NCI-H524 treated with DMSO at 0.1 percent for 48 hours (cell line): ENCODE data around the gene SAMD14.
A peak's percentile ranks its signal among the peaks of the same experiment; 100 is the strongest.

ENCODE experiments used
- DNase-seq: peaks from one replicate; lab custom pipeline; 2025; lab: John Stamatoyannopoulos, UW

SAMD14 gene

GRCh38 chr17:50095626-50096037 lies 34.3 kb downstream of the SAMD14 start:
- DNase-seq: no peak

DNA sequence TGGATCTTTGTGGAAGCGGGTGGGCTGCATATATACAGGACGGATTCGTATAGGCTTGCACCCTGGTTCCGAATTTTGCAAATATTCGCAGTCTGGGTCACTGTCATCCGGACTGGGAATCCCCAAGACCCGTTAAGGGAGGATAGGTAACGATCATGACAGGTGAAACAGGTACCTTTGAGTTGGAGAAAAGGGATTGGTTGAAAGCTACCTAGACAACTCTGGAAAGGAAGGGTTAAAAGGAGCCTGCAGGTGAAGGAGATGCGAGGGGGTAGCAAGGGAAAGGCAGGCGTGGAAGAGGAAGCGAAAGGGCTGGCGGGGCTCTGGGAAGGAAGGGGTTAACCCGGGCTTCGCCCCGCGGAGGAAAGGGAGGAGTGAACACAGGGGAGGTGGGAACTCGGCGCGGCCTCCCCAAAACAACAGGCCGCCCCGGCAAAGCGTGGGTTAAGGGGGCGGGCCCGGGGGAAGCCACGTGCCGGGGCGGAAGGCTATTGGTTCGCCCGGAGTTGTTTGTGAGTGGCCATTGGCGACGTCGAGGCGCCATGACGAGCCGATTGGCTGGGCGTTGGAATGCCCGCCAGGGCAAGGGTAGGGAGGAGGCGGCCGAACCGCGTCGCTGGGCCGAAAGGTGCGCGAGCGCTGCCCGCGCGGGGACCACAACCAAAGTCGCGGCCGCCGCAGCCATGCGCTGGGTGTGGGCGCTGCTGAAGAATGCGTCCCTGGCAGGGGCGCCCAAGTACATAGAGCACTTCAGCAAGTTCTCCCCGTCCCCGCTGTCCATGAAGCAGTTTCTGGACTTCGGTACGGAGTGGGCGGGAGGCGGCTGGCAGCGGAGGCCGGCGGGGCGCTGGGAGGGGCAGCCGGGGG lies 35.0 kb downstream of the SAMD14 start, which contains the start of gene PDK2:
PDK2 (plus strand) TSS at position 599 of the 867 bp plus-strand sequence; CDS start at position 684, 85 bp downstream.
- peak; percentile 80 for DNase-seq

GRCh38 chr17:50094243-50094752 lies 35.7 kb downstream of the SAMD14 start:
- DNase-seq: peak; percentile 58

DNA sequence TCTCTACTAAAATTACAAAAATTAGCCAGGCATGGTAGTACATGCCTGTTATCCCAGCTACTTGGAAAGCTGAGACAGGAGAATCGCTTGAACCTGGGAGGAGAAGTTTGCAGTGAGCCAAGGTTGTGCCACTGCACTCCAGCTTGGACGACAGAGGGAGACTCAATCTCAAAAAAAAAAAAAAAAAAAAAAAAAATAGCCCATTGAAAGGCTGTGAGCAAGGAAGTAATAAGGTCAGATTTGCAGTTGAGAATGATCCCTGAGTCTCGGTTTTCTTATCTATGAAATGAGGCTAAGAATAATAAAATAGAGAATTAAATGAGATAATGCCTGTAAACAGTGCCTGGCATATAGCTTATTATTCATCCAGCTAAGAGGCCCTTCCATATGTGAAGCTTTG lies 36.2 kb downstream of the SAMD14 start:
- no peak for DNase-seq

DNA sequence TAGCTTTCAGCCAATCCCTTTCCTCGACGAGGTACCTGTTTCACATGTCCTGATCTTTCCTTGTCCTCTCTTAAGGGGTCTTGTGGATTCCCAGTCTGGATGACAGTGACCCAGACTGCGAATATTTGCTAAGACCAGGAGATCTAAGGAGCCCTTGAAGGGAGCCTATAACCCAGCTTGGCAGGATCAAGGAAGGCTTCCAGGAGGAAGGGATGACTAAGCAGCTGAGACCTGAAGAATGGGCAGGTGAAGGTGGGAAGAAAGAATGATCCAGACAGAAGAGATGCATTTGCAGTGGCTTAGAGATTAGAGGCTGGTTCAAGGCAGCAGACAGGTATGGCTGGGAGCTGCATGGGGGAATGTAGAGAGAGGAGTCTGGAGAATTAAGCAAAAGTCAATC lies 36.7 kb downstream of the SAMD14 start:
- no peak for DNase-seq

GRCh38 chr17:50091918-50092285 lies 38.1 kb downstream of the SAMD14 start:
- DNase-seq: no peak

DNA sequence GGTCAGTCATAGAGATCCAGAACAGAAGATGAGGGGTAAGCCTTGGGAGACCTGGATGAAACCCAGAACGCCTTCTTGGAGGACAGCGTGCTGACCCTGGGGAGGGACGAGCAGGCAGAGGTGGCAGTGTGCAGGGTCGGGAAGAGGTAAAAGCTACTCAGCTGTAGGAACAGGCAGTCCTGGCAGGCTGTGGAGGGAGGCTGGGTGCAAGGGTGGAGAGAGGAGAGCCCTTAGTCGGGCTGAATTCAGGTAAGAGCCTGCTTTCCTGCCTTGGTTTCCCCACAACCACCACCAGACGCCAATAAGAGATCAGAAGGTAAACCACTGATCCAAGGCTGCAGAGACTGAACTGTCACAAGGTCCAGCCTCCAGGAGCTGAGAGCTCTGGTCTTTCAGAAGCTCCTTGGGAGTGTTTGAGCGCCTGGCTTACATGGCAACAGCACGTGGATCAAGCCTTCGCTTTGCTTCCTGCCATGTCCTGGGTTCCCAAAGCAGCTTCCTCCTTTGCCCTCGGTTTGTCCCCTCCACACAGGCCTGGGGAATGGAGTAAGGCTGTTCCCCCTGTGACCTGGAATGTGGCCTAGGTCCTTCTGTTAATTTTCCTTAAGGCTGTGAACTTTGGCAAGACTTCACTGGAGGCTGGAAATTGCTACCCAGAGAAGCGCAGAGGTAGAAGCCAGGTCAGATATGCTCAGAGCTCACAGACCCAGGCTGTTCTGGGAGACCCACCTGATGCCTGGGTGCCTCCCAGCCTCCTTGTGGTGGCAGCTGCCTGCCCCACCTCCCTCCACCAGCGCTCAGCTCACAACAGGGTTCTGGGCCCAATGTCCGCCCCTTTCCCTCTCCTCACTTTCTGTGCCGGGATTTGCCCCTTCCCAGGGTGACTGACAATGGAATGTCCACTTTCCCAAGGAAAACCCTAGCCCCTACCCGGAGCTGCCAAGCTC lies 38.7 kb downstream of the SAMD14 start:
- DNase-seq: no peak

GRCh38 chr17:50090071-50090470 lies 39.9 kb downstream of the SAMD14 start:
- DNase-seq: no peak

- DNase-seq: no peak
Measured at GRCh38 chr17:50088952-50089825, 40.8 kb downstream of the SAMD14 start.

GRCh38 chr17:50087912-50088405 lies 42.0 kb downstream of the SAMD14 start:
- no peak for DNase-seq

GRCh38 chr17:50087246-50087911 lies 42.6 kb downstream of the SAMD14 start:
- peak; percentile 39 for DNase-seq

DNA sequence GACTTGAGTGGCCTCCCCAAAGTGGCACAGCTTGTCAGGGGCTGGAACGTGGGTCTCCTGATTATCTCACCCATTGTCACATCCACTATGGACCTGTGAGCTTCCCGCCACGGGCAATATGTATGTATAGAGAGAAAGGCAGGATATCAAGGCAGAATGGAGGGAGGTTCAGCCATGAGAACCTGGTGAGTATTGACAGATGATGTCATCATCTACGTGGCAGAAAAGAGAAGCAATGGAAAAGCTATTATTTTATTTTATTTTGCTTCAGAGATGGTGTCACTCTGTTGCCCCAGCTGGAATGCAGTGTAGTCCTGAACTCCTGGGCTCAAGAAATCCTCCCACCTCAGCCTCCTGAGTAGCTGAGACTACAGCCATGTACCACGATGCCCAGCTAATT lies 48.2 kb downstream of the SAMD14 start:
- no peak for DNase-seq

- DNase-seq: no peak
Measured at GRCh38 chr17:50080827-50081226, 49.1 kb downstream of the SAMD14 start.

DNA sequence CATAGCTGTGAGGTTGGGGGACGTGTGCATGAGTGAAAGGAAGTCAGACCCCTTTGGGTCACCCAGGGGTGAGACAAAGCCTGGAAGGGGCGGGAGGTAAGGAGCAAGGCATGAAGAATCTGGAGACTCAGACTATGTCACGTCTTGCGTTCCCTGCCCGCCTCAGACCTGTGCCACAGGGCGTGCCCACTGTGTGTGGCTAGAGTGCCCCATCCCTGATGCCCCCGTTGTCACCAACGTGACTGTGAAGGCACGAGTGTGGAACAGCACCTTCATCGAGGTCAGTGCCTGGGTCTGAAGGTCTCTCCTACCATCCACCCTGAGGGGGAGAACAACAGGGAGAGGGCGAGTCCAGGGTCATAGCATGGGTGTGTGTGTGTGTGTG lies 49.9 kb downstream of the SAMD14 start:
- no peak for DNase-seq

GRCh38 chr17:50079334-50080095 lies 50.4 kb downstream of the SAMD14 start:
- peak; percentile 96 for DNase-seq

- DNase-seq: no peak
Measured at GRCh38 chr17:50078430-50078829, 51.5 kb downstream of the SAMD14 start.

DNA sequence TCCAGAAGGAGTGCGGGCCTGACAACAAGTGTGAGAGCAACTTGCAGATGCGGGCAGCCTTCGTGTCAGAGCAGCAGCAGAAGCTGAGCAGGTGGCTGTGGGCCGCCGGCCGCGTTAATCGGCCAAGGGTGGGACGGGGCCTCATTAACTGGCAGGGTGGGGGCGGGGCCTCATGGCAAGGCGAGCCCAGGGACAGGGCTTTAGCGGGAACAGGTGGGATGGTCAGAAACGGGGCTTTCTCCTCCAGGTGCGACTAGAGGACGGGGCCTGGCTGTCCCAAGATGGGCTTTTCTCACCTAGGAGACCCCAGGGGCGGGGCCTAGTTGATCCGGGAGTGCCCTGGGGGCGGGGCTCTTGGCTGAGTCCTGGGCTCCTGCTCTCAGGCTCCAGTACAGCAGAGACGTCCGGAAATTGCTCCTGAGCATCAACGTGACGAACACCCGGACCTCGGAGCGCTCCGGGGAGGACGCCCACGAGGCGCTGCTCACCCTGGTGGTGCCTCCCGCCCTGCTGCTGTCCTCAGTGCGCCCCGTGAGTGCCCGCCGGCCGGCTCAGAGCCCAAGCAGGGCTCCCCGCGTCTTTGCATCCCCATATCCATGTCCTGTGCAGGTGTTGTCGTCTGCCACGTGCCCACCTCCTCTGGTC lies 53.2 kb downstream of the SAMD14 start:
- DNase-seq: peak; percentile 33

DNA sequence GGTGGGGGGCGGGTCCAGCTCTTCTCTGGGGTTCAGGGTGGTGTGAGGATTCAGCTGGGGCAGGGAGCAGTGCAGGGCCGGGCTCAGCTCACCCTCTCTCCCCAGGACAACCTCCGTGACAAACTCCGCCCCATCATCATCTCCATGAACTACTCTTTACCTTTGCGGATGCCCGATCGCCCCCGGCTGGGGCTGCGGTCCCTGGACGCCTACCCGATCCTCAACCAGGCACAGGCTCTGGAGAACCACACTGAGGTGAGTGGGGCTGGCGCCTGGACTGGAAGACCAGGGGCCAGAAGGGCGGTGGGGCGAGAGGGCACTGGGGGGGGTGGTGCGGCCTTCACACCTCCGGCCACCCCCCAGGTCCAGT lies 53.8 kb downstream of the SAMD14 start:
- DNase-seq: no peak

DNA sequence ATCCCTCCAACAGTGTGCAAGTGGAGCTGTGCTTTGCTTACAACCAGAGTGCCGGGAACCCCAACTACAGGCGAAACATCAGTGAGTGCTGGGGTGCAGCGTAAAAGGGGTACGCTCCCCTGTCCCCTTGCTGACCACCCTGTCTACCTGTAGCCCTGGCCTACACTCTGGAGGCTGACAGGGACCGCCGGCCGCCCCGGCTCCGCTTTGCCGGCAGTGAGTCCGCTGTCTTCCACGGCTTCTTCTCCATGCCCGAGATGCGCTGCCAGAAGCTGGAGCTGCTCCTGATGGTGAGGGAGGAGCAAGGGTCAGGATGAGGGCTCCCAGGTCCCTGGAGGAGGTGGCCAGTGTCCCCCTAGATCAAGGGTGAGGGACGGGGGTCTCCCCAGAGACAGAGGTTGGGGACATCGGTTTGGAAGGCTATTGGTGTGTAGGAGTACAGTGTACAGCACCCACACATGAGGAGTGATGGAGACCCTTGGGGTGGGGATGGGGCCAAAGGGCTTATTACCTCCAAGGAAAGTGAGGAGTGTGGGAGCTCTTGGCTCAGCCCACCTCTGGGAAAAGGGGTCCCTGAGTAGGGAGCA lies 54.4 kb downstream of the SAMD14 start:
- DNase-seq: no peak
